Spleen (tissue), 7 donors: ENCODE measurements around the gene ALK.

Experiments
- CTCF ChIP-seq, 11 experiments: fragments of 200-600 bp in 7 of 11; fragments of 450-650 bp in 4 of 11; sonication (generic) in 4 of 11; IDR thresholded peaks in 8 of 11; conservative IDR thresholded peaks in 3 of 11; 1 replicate in 7 of 11; 2 replicates in 4 of 11; pipeline versions ENCODE4 v1.4.0 to v1.8.0; 2016 to 2021; ENCODE audit warnings: antibody characterized with exemption in 11 of 11, inconsistent platforms in 4 of 11, mild to moderate bottlenecking in 1 of 11
- POLR2A ChIP-seq, 3 donors: fragments of 450-650 bp; IDR thresholded peaks; one replicate each; pipeline ENCODE4 v1.5.1; 2017; ENCODE audit warnings: antibody characterized with exemption in 3 of 3, mild to moderate bottlenecking in 1 of 3
- POLR2AphosphoS5 ChIP-seq, 3 donors: sonication (generic); formaldehyde crosslinking; IDR thresholded peaks; one replicate each; pipeline ENCODE4 v1.5.1; 2017; ENCODE audit warnings: antibody characterized with exemption in 3 of 3
- donor health status: DM: no; HTN: no; CAD: no; lungs with moderate emphysema.
- donor health status: DM: no; HTN: no; CAD: no.
- donor health status: DM: no; HTN: no; CAD: no.

GRCh38 chr2:29920130-29920577 lies 1.2 kb downstream of the ALK start:
- TF ChIP-seq CTCF (IDR thresholded peaks at IDR 0.05 in 8 of 11, conservative IDR thresholded peaks at IDR 0.05 in 3 of 11): no peak
- TF ChIP-seq POLR2AphosphoS5 (IDR thresholded peaks at IDR 0.05): no peak
- no peak for TF ChIP-seq POLR2A (IDR thresholded peaks at IDR 0.05)
